SK-N-SH (cell line): ENCODE measurements around the gene MPC2.
"Not testable (repeated sequence)": the region's sequence is repeated elsewhere in the genome, so short reads cannot be mapped to it uniquely, and the experiment has no call there.

Experiments used
- EZH2phosphoT487 ChIP-seq: fragments of 200-600 bp; sonication (generic); IDR thresholded peaks from 2 replicates; pipeline ENCODE4 v1.6.1; 2017; ENCODE audit warnings: low read depth, mixed run types, mild to moderate bottlenecking, antibody characterized with exemption, moderate library complexity, borderline replicate concordance
- FOXJ3 ChIP-seq: sonication (generic); formaldehyde crosslinking; IDR thresholded peaks from 2 replicates; pipeline ENCODE4 v1.5.1; 2020; ENCODE audit warnings: mild to moderate bottlenecking, missing genetic modification reagents
- GABPA ChIP-seq: IDR thresholded peaks from 2 replicates; pipeline ENCODE4 v1.4.0; 2012; ENCODE audit warnings: low read depth, mild to moderate bottlenecking
- JUND ChIP-seq: IDR thresholded peaks from 2 replicates; pipeline ENCODE4 v1.4.0; 2012
- POLR2AphosphoS5 ChIP-seq: IDR thresholded peaks from 2 replicates; pipeline ENCODE4 v1.6.1; 2012; ENCODE audit warnings: low read depth, low read length
- RCOR1 ChIP-seq: fragments of 150-350 bp; IDR thresholded peaks from 2 replicates; pipeline ENCODE4 v1.6.1; 2017; ENCODE audit warnings: antibody characterized with exemption, low read length
- SMC3 ChIP-seq: IDR thresholded peaks from 2 replicates; pipeline ENCODE4 v1.6.1; 2012; ENCODE audit warnings: low read depth, low read length, improper control_type of control experiment
- TAF1 ChIP-seq: IDR thresholded peaks from 2 replicates; pipeline ENCODE4 v1.6.1; 2012; ENCODE audit warnings: low read depth, mild to moderate bottlenecking, low read length, moderate library complexity, borderline replicate concordance
- YY1 ChIP-seq: IDR thresholded peaks from 2 replicates; pipeline ENCODE4 v1.4.0; 2012; ENCODE audit warnings: low read depth, mild to moderate bottlenecking
- TF ChIP-seq, protein P1 (sequence below): fragments of 200-600 bp; sonication (generic); IDR thresholded peaks from 2 replicates; pipeline ENCODE4 v1.6.1; 2017; ENCODE audit warnings: antibody characterized with exemption, mild to moderate bottlenecking, moderate library complexity

DNA sequence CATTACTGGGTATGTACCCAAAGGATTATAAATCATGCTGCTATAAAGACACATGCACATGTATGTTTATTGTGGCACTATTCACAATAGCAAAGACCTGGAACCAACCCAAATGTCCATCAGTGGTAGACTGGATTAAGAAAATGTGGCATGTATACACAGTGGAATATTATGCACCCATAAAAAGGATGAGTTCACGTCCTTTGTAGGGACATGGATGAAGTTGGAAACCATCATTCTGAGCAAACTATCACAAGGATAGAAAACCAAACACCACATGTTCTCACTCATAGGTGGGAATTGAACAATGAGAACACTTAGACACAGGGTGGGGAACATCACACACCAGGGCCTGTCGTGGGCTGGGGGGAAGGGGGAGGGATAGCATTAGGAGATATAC, 49.7 kb downstream of the MPC2 start:
- TF ChIP-seq FOXJ3 (CRISPR knock-in tag); EZH2phosphoT487; JUND; POLR2AphosphoS5; GABPA; SMC3; TAF1; RCOR1; YY1: not testable (repeated sequence)
- TF ChIP-seq, protein P1, sequence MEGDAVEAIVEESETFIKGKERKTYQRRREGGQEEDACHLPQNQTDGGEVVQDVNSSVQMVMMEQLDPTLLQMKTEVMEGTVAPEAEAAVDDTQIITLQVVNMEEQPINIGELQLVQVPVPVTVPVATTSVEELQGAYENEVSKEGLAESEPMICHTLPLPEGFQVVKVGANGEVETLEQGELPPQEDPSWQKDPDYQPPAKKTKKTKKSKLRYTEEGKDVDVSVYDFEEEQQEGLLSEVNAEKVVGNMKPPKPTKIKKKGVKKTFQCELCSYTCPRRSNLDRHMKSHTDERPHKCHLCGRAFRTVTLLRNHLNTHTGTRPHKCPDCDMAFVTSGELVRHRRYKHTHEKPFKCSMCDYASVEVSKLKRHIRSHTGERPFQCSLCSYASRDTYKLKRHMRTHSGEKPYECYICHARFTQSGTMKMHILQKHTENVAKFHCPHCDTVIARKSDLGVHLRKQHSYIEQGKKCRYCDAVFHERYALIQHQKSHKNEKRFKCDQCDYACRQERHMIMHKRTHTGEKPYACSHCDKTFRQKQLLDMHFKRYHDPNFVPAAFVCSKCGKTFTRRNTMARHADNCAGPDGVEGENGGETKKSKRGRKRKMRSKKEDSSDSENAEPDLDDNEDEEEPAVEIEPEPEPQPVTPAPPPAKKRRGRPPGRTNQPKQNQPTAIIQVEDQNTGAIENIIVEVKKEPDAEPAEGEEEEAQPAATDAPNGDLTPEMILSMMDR: not testable (repeated sequence)
